GM18951 (cell line): ENCODE data around the gene SCYL1.

Source experiments
- POLR2A ChIP-seq: IDR thresholded peaks from 4 replicates; pipeline ENCODE4 v1.6.1; 2011; ENCODE audit warnings: mild to moderate bottlenecking; ENCODE audit not compliant: insufficient read length, insufficient read depth; ENCODE audit errors: extremely low read depth
- in situ Hi-C: fragments of 300-500 bp; cut with MboI; formaldehyde crosslinking; loops from one replicate; pipeline ENCODE4 v1.12.0; 2022; ENCODE audit warnings: low sequenced_read_pairs, mixed read lengths, inconsistent platforms; ENCODE audit not compliant: unreplicated experiment

Gene SCYL1

GRCh38 chr11:65538915-65539743 lies 14.2 kb downstream of the SCYL1 start:
- TF ChIP-seq POLR2A: no peak
- in situ Hi-C loops: no loop called here

DNA sequence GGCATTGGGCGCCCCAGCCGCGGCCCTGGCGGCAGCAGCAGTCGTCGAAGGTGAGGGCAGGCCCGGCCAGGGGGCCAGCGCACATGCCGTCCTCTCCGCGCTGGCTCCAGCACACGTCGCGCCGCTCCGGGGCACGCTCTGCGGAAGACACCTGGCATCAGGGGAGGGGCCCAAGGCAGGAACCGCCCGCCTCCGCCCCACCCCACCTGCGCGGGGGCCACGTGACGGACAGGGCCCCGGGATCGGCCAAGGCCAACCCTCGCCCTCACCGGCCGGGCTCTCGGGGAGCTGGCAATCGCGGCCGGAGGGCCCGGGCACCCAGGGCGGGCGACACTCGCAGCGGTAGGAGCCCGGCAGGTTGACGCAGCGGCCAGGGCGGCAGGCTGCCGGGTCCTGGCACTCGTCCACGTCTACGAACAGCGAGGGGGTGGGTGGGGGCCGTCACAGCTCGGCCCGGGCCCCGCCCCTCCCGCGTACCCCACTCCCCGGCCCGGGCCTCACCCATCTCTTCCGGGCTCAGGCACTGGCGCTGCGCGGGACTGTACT lies 14.9 kb downstream of the SCYL1 start:
- TF ChIP-seq POLR2A: peak; percentile 9
- in situ Hi-C loops: no loop called here

DNA sequence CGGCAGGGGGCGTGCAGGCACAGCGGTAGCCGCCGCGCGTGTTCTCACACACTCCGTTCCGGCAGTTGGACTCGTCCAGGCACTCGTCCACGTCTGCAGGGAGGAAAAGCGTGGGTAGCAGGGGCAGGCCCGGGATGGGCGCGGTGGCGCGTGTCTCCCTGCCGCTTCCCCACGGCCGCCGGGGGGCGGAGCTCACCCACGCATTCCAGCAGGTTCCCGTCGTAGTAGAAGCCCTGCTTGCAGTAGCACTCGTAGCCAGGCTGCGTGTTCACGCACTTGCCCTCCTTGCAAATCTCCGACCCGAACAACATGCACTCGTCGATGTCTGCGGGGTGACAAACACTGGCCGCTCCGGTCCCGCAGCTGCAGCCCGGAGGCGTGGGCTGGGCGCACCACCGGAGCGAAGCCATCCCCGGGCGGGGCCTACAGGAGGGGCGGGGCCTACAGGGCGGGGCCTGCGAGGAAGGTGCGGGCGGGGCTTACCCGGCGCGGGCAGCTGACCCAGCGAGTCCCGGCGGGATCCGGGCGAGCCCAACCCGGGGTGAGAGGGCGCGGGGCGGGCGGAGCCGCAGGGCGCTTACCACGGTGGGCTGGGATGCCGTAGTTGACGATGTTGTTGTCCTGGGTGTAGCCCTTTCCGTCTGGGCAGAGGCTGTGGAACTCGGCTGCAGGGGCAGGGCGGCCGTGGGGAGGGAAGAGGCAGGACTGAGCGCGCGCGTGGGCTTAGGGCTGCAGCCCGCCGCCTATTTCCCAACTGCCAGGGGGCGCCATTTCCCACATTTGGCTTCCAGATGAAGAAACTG lies 15.6 kb downstream of the SCYL1 start:
- in situ Hi-C loops: no loop called here
- TF ChIP-seq POLR2A: peak; percentile 69

DNA sequence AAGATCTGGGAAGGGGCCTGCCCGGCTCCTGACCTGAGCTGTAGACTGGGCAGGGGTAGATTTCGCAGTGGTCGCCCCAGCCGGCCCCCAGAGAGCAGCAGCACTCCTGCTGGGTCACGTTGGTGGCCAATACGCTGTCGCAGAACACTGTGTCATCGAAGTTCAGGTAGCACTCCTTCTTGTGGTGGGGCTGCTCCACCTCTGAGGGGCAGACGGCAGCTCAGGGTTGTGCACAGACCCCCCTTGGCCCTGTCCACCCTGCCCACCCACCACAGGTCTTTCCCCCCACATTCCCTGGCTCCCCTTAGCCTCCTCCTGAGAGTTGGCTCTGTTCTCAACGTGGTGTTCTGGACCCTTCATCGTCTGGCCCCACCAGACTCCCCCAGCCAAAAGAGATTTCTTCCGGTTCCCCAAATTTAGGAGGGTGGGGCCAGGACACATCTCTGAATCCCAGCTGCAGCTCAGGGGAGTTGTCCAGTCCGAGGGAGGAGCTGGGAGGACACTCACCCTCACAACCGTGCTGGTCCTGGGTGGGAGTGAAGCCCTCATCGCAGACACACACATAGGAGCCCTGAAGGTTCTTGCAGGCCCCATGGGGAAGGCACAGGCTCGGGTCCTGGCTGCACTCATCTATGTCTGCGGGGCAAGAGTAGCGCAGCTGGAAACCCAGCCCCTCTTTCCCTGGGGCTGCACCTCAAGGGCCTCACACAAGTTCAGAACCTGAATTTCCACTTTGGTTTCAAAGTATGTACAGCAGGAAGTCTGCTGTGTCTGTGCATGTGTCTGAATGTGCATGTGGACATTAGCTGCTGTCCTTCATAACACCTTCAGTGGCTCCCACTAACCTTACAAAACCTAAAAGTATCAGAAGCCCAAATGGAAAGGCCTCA lies 16.5 kb downstream of the SCYL1 start:
- in situ Hi-C loops: no loop called here
- TF ChIP-seq POLR2A: no peak

- in situ Hi-C loops: no loop called here
- no peak for TF ChIP-seq POLR2A
Measured at GRCh38 chr11:65542738-65543390, 18.0 kb downstream of the SCYL1 start.

DNA sequence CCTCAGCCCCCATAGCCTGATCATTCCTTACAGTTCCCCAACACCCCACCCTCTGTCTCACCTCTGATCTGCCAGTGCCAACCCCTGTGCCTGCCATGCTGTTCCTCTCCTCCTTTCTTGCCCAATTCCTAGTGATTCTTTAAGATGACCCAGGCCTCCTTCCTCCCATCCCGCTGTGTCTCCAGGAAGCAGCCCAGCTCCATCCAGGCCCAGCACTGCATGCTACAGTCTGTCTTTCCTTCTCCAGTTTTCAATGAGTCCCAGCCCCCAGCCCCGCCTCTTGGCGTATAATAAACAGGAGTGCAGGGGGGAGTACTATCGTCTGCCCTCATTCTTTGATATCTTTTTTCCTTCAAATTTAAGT lies 21.0 kb downstream of the SCYL1 start:
- in situ Hi-C loops: no loop called here
- TF ChIP-seq POLR2A: no peak

GRCh38 chr11:65546217-65546958 lies 21.5 kb downstream of the SCYL1 start:
- in situ Hi-C loops: no loop called here
- TF ChIP-seq POLR2A: peak; percentile 45

DNA sequence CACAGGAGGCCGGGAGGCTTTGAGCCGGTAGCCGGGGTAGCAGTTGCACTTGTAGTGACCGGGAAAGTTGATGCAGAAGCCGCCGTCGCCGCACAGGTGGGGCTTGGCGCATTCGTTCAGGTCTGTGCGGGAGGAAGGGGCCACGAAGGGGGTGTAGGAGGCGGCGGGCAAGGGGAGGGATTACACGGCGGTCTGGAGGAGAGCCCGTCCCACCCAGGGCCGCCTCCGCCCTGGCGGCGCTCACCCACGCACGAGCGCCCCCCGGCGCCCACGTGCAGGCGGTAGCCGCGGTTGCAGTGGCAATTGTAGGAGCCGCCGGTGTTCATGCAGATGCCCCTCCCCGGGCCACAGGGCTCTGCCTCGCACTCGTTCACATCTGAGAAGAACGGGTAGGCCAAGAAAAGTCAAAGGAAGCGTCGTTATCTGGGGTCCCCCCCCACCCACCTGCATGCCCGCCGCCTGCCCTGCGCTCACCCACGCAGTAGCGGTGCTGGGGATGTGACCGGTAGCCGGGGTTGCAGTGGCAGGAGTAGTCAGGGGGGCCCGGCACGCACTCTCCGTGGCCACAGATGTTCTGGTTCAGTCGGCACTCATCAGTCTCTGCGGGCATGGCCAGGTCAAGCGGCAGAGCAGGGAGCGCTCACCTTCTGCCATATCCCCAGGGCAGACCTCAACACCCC lies 22.7 kb downstream of the SCYL1 start:
- no peak for TF ChIP-seq POLR2A
- in situ Hi-C loops: no loop called here

DNA sequence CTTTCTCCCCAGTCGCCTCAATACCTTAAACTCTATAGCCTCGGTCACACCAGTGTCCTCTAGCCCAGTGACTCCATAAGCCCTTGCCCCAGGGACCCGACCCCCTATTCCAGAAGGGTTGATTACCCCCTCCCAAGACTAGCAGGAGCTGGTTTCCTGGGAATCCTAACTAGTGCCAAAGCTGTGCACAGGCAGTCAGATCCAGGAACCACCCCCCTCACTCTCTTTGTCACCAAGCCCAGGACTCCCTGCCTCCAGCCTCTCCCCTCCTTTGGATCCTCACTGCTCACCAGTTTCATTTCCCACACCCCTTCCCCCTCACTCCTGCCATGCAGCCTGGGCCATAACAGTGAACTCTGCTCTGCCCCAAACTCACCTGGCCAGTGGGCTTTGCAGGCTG lies 23.5 kb downstream of the SCYL1 start:
- in situ Hi-C loops: no loop called here
- no peak for TF ChIP-seq POLR2A

GRCh38 chr11:65549096-65549495 lies 24.2 kb downstream of the SCYL1 start:
- in situ Hi-C loops: no loop called here
- no peak for TF ChIP-seq POLR2A

DNA sequence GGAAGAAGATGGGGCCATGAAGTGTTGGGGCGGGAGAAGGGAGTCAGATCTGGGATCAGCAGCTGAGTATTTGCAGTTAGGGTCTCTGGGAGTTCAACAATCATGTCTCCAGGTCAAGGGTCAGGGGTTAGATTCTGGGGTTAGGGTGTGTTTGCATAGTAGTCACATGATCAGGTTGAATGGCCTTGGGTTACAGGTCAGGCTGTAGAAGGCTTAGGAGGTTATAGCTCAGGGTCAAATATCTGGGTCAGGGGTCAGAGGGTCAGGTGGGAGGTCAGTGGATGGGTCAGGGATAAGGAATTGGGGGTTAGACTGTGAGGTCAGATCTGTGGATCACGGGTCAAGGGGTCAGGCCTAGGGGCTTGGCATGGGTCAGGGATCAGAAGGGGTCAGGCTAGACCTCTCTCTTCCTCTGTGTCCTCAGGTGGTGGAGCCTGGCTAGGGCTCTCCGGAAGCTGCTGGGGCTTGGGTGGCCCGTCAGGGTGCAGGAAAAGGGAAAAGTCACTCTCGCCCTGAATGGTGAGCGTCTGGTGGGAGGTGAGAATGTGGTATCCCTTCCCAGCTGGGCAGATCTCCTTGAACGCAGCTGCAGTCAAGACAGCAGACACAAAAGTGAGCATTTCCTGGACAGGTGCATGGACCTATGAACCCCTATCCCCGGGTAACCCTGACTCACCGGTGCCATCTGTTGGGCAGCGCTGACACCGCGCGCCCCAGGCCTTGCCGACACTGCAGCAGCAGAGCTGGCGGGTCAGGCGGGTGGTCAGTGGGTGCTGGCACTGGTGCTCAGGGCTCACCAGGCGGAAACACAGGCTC lies 26.9 kb downstream of the SCYL1 start:
- in situ Hi-C loops: no loop called here
- peak; percentile 23 for TF ChIP-seq POLR2A
